NCI-H146 treated with DMSO at 0.1 percent for 48 hours (cell line): ENCODE measurements around the gene S100A1.
"Not testable (repeated sequence)": the region's sequence is repeated elsewhere in the genome, so short reads cannot be mapped to it uniquely, and the experiment has no call there.

Experiments
- DNase-seq: peaks from one replicate; lab custom pipeline; 2025; ENCODE audit not compliant: unreplicated experiment; lab: John Stamatoyannopoulos, UW

Gene S100A1

GRCh38 chr1:153627715-153628626, at the start of gene S100A1:
TSS of gene S100A1 (plus strand) at chr1:153628434. CDS start at chr1:153630522, 2,088 bp downstream.
- DNase-seq = no peak

GRCh38 chr1:153578490-153578889, 49.7 kb upstream of the S100A1 start:
- no peak for DNase-seq

- no peak for DNase-seq
Observed at GRCh38 chr1:153578936-153579335, 49.3 kb upstream of the S100A1 start.

GRCh38 chr1:153582836-153583235, 45.4 kb upstream of the S100A1 start:
- DNase-seq = not testable (repeated sequence)

- DNase-seq = not testable (repeated sequence)
Observed at GRCh38 chr1:153583514-153583913, 44.7 kb upstream of the S100A1 start.

GRCh38 chr1:153583976-153584375, 44.3 kb upstream of the S100A1 start:
- DNase-seq = no peak

- DNase-seq = no peak
Observed at GRCh38 chr1:153585006-153585405, 43.2 kb upstream of the S100A1 start.

- DNase-seq = no peak
Observed at GRCh38 chr1:153586347-153586746, 41.9 kb upstream of the S100A1 start.

GRCh38 chr1:153587314-153587713, 40.9 kb upstream of the S100A1 start:
- no peak for DNase-seq

- not testable (repeated sequence) for DNase-seq
Observed at GRCh38 chr1:153588033-153588432, 40.2 kb upstream of the S100A1 start.

- DNase-seq = no peak
Observed at GRCh38 chr1:153588482-153588881, 39.8 kb upstream of the S100A1 start.

- no peak for DNase-seq
Observed at GRCh38 chr1:153592748-153593147, 35.5 kb upstream of the S100A1 start.

- DNase-seq = no peak
Observed at GRCh38 chr1:153597206-153597605, 31.0 kb upstream of the S100A1 start.

GRCh38 chr1:153598309-153599172, 29.7 kb upstream of the S100A1 start:
- peak; percentile 69 for DNase-seq

GRCh38 chr1:153599847-153600246, 28.4 kb upstream of the S100A1 start:
- DNase-seq = no peak

- no peak for DNase-seq
Observed at GRCh38 chr1:153602749-153603148, 25.5 kb upstream of the S100A1 start.

- no peak for DNase-seq
Observed at GRCh38 chr1:153606194-153606593, 22.0 kb upstream of the S100A1 start.

- DNase-seq = no peak
Observed at GRCh38 chr1:153607381-153607780, 20.9 kb upstream of the S100A1 start.

- no peak for DNase-seq
Observed at GRCh38 chr1:153608089-153608682, 20.0 kb upstream of the S100A1 start.

- peak; percentile 53 for DNase-seq
Observed at GRCh38 chr1:153608742-153609584, 19.3 kb upstream of the S100A1 start.

GRCh38 chr1:153609585-153609907, 18.7 kb upstream of the S100A1 start:
- no peak for DNase-seq
